Left lung (tissue), 10 donors: ENCODE measurements around the gene KCNB1. TPM values are rescaled to one million over a fixed set of nuclear protein-coding genes. Genes with fewer than 3 reads are reported as not detected.

Source experiments
- ATAC-seq: fragments of 200-7000 bp; cut with Tn5 transposase; one replicate; pipeline ENCODE4 v1.9.1; 2020; ENCODE audit warnings: moderate library complexity
- DNase-seq, 4 donors: peaks; one replicate each; pipeline ENCODE4 v3.0.0-alpha.2; 2013 to 2020
- H3K27ac ChIP-seq, 2 donors: fragments of 200-600 bp; sonication (generic) in 1 of 2; one replicate each; pipeline versions ENCODE4 v1.5.0 to v1.8.0; 2020 to 2021
- H3K27me3 ChIP-seq, 2 donors: fragments of 200-600 bp; sonication (generic) in 1 of 2; one replicate each; pipeline versions ENCODE4 v1.5.0 to v1.8.0; 2020 to 2021
- H3K36me3 ChIP-seq, 2 donors: fragments of 200-600 bp; sonication (generic) in 1 of 2; one replicate each; pipeline versions ENCODE4 v1.5.0 to v1.8.0; 2020 to 2021
- H3K4me1 ChIP-seq, 2 donors: fragments of 200-600 bp; one replicate each; pipeline ENCODE4 v1.8.0; 2021
- H3K4me3 ChIP-seq, 2 donors: fragments of 200-600 bp; sonication (generic) in 1 of 2; one replicate each; pipeline versions ENCODE4 v1.5.0 to v1.8.0; 2020 to 2021; ENCODE audit warnings: mild to moderate bottlenecking in 1 of 2
- H3K9me3 ChIP-seq, 2 donors: fragments of 200-600 bp; sonication (generic) in 1 of 2; one replicate each; pipeline versions ENCODE4 v1.5.0 to v1.8.0; 2020 to 2021
- intact Hi-C, 2 donors: fragments of 100-400 bp; cut with DNase I; formaldehyde crosslinking; loops; one replicate each; pipeline versions ENCODE4 v1.11.2 to v1.14.2; 2022
- polyA plus RNA-seq, 6 donors: library from polyadenylated mRNA; unstranded; fragments of 120-200 nt; gene quantifications; one replicate each; pipeline ENCODE4 v1.2.1, GENCODE V29; 2013; ENCODE audit not compliant: insufficient read length in 6 of 6
- total RNA-seq, 2 donors: library from RNA; stranded (reverse); fragmentation: NEBNext Ultra II Directional; extraction: Animal tissue kit (Norgen Biotek cat#: 25700); gene quantifications; one replicate each; pipeline ENCODE4 v1.2.1, GENCODE V29; 2021
- TF ChIP-seq, protein P1 (sequence below), 2 donors: fragments of 200-600 bp; sonication (generic) in 1 of 2; IDR thresholded peaks; one replicate each; pipeline versions ENCODE4 v1.5.0 to v1.8.0; 2021; ENCODE audit warnings: antibody characterized with exemption in 2 of 2
- donor health status: DM: no; HTN: yes; CAD: no.
- donor health status: DM: no; HTN: no; CAD: no.

Gene KCNB1
- total and polyA plus RNA-seq, 8 donors: 0.26 to 1.2 (median 0.44) TPM

DNA sequence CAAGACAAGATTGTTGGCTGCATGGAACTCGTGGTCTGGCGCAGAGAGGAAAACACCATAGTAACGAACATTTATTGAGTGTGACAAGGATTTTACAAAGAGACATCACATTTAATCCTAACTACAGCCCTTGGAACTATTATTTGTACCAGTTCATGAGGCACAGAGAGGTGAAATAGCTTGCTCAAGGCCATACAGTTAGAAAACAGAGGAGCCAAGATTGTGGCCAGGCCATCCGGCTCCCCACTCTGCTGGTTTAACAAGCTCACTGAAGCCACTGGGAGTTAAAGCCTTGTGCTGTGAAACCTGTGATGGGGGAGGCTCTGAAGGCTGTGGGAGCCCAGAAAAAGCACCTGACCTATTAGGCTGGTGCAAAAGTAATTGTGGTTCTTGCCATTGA, 129.7 kb downstream of the KCNB1 start:
- Histone ChIP-seq H3K9me3 (no peaks in the 10 kb centered on the region), H3K27ac (no peak overlapping the region), H3K4me3 (no peak overlapping the region), H3K4me1 (no peaks in the 10 kb centered on the region), H3K27me3 (peaks cover 0 to 12% of the 10 kb centered on the region in 2 donors), H3K36me3 (no peaks in the 10 kb centered on the region)
- TF ChIP-seq, protein P1, sequence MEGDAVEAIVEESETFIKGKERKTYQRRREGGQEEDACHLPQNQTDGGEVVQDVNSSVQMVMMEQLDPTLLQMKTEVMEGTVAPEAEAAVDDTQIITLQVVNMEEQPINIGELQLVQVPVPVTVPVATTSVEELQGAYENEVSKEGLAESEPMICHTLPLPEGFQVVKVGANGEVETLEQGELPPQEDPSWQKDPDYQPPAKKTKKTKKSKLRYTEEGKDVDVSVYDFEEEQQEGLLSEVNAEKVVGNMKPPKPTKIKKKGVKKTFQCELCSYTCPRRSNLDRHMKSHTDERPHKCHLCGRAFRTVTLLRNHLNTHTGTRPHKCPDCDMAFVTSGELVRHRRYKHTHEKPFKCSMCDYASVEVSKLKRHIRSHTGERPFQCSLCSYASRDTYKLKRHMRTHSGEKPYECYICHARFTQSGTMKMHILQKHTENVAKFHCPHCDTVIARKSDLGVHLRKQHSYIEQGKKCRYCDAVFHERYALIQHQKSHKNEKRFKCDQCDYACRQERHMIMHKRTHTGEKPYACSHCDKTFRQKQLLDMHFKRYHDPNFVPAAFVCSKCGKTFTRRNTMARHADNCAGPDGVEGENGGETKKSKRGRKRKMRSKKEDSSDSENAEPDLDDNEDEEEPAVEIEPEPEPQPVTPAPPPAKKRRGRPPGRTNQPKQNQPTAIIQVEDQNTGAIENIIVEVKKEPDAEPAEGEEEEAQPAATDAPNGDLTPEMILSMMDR (IDR thresholded peaks at IDR 0.05): no peak
- intact Hi-C loops: no loop called here
- ATAC-seq (no peak), DNase-seq (no peak)

DNA sequence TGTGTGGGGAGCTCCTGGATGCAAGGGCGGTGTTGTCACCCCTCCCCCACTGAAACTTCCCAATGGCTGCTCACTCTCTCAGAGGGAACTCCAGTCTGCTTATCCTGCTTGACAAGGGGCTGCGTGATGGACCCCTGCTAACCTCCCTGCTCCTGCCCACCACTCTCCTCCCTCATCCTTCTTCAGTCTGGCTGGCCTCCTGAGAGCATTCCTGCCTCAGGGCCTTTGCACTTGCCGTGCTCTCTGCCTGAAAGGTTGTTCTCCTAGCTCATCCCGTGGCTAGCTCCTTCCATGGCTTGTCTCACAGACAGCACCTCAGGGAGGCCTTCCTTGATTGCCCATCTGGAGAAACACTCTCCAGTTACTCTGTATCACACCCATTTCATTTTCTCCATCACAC, 130.7 kb downstream of the KCNB1 start:
- Histone ChIP-seq H3K27ac (no peak overlapping the region), H3K36me3 (no peaks in the 10 kb centered on the region), H3K9me3 (no peaks in the 10 kb centered on the region), H3K4me1 (no peaks in the 10 kb centered on the region), H3K4me3 (no peak overlapping the region), H3K27me3 (peaks cover 0 to 12% of the 10 kb centered on the region in 2 donors)
- no peak for ATAC-seq
- intact Hi-C loops: no loop called here
- TF ChIP-seq, protein P1 (IDR thresholded peaks at IDR 0.05): no peak
- no peak for DNase-seq

DNA sequence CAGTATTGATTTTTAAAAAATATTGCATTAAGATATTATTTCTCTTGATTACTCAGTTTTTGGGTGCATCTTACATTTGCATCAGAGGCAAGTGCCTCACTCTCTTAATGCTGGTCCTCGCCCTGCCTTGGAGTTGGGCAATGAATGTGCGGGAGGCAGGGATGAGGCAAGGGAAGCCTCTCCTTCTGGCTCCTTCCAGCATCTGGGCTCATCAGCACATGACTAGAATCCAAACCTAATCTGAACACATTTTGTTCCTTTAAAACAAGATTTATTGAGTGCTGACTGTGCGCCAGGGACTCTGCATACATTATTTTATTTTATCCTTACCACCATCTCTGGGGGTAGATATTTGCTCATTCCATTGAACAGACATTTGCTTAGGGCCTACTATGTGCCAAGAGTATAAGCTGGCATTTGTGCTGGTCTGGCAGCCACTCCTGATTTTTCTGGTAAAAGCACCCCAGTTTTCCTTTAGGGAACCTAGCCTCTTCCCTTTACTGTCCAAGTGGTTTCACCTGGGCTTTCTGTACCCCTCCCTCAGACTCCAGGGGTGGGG, 132.7 kb downstream of the KCNB1 start:
- DNase-seq (no peak), ATAC-seq (peak; percentile 27)
- Histone ChIP-seq H3K36me3 (no peaks in the 10 kb centered on the region), H3K27me3 (peaks cover 0 to 19% of the 10 kb centered on the region in 2 donors), H3K4me3 (no peak overlapping the region), H3K9me3 (no peaks in the 10 kb centered on the region), H3K27ac (no peak overlapping the region), H3K4me1 (no peaks in the 10 kb centered on the region)
- intact Hi-C loops: no loop called here
- TF ChIP-seq, protein P1 (IDR thresholded peaks at IDR 0.05): no peak

DNA sequence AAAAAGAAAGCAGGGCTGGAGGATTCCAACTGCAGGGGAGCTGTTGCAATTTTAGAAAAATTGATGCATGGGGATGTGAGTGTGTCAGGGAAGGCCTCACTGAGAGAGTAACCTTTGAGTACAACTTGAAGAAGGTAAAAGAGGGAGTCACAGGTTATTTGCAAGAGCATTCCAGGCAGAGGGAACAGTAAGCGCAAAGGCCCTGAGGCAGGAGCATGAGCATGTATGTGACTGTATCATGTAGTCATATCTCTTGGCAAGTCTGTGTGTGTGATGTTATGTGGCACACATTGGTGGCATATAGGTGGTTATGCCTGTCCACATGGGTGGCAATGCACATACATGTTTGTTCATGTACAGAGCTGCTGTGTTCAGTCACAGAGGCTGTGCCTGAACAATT, 133.4 kb downstream of the KCNB1 start:
- ATAC-seq (no peak), DNase-seq (no peak)
- peaks cover 0 to 23% of the 10 kb centered on the region in 2 donors for H3K27me3 ChIP-seq
- H3K4me3 ChIP-seq: no peak overlapping the region
- no peaks in the 10 kb centered on the region for H3K4me1 ChIP-seq
- no peaks in the 10 kb centered on the region for H3K36me3 ChIP-seq
- TF ChIP-seq, protein P1 (IDR thresholded peaks at IDR 0.05): no peak
- no peaks in the 10 kb centered on the region for H3K9me3 ChIP-seq
- no peak overlapping the region for H3K27ac ChIP-seq
- intact Hi-C loops: no loop called here

DNA sequence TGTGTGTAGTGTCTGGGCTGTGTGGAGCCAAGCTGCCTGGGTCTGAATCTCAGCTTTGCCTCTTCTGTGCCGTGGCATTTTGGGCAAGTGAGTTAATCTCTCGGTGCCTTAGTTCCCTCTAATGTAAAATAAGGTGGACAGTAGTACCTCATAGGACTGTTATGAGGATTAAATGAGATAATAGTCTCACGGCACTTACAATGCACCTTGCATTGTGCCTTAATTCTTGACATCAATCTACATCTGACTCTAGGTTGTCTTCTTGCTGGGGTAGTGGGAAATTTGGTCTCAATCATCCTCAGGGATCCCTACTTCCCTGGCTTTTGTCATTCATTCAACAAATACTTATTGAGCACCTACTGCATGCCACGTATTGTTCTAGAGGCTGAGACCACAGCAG, 133.9 kb downstream of the KCNB1 start:
- Histone ChIP-seq H3K4me3 (no peak overlapping the region), H3K27me3 (peaks cover 0 to 23% of the 10 kb centered on the region in 2 donors), H3K4me1 (no peaks in the 10 kb centered on the region), H3K9me3 (no peaks in the 10 kb centered on the region), H3K27ac (no peak overlapping the region), H3K36me3 (no peaks in the 10 kb centered on the region)
- ATAC-seq: no peak
- intact Hi-C loops: no loop called here
- TF ChIP-seq, protein P1 (IDR thresholded peaks at IDR 0.05): no peak
- DNase-seq: no peak
